K562 (cell line): ENCODE results near the gene GAS1. TPM values are rescaled to one million over a fixed set of nuclear protein-coding genes. Genes with fewer than 3 reads are reported as not detected.

Experiments used
- ATAC-seq: fragments of 200-7000 bp; cut with Tn5 transposase; 3 replicates; pipeline ENCODE4 v1.9.1; 2020; ENCODE audit warnings: moderate library complexity
- Bru-seq: library from RNA; stranded (reverse); fragments of 400-500 nt; gene quantifications from one replicate; lab custom pipeline; 2021; lab: Mats Ljungman, UMichigan
- BruChase-seq, 2 experiments: library from RNA; stranded (reverse); fragments of 400-500 nt; gene quantifications; one replicate each; lab custom pipeline; 2021; lab: Mats Ljungman, UMichigan
- BruUV-seq: library from RNA; stranded (reverse); fragments of 400-500 nt; replicated peaks from 2 replicates; lab custom pipeline; 2021; lab: Mats Ljungman, UMichigan
- CTCF ChIA-PET: fragments of 300-600 bp; formaldehyde crosslinking; extraction: SDS; loops from one replicate; lab custom pipeline; 2021; ENCODE audit warnings: low intra/inter-chr PET ratio; lab: Yijun Ruan, JAX
- POLR2A ChIA-PET: fragments of 300-600, 350-650 bp; sonication (Branson Sonifier 250); formaldehyde crosslinking; extraction: SDS; loops from one replicate; lab custom pipeline; 2021; ENCODE audit warnings: antibody characterized with exemption, inconsistent platforms; lab: Yijun Ruan, JAX
- DNase-seq, 4 experiments: peaks; one replicate each; pipeline versions ENCODE4 v3.0.0 to v3.0.0-alpha.2; 2011 to 2018; ENCODE audit warnings: low spot score in 3 of 4, mixed read lengths in 3 of 4; ENCODE audit errors: extremely low read depth in 1 of 4
- FAIRE-seq: peaks from 2 replicates; lab custom pipeline; 2011; peaks lifted over from hg19 to GRCh38; lab: Jason Lieb, UNC
- H2AFZ ChIP-seq: 2 replicates; pipeline ENCODE4 v1.6.0; 2011; ENCODE audit warnings: low read depth, low read length, control low read depth, inconsistent platforms
- H3K27ac ChIP-seq: fragments of 200-600 bp; 3 replicates; pipeline ENCODE4 v1.8.0; 2011; ENCODE audit warnings: low read depth, mild to moderate bottlenecking, control low read depth, inconsistent platforms, low read length, moderate library complexity, mixed read lengths; ENCODE audit errors: extremely low read depth
- H3K27me3 ChIP-seq, 2 experiments: fragments of 300-600 bp in 1 of 2; 2 replicates in 1 of 2; 3 replicates in 1 of 2; pipeline versions ENCODE4 v1.6.0 to v1.8.0; 2011; ENCODE audit warnings: inconsistent platforms in 2 of 2, low read length in 2 of 2, mild to moderate bottlenecking in 1 of 2, mixed read lengths in 1 of 2, moderate library complexity in 1 of 2; ENCODE audit not compliant: control insufficient read depth in 2 of 2, insufficient read depth in 2 of 2
- H3K36me3 ChIP-seq: fragments of 300-600 bp; 3 replicates; pipeline ENCODE4 v1.8.0; 2011; ENCODE audit warnings: mild to moderate bottlenecking, low read length, inconsistent platforms; ENCODE audit not compliant: control insufficient read depth, insufficient read depth
- H3K4me1 ChIP-seq, 2 experiments: fragments of 200-600 bp in 1 of 2; replicated peaks in 1 of 2; 2 replicates in 1 of 2; 3 replicates in 1 of 2; pipeline versions ENCODE4 v1.5.1 to v1.8.0; 2011; ENCODE audit warnings: inconsistent platforms in 2 of 2, low read length in 2 of 2, mild to moderate bottlenecking in 1 of 2, mixed read lengths in 1 of 2, moderate library complexity in 1 of 2; ENCODE audit not compliant: control insufficient read depth in 2 of 2, insufficient read depth in 2 of 2
- H3K4me2 ChIP-seq: 2 replicates; pipeline ENCODE4 v1.6.1; 2011; ENCODE audit warnings: low read length, control low read depth, inconsistent platforms, mixed read lengths; ENCODE audit not compliant: insufficient read depth
- H3K4me3 ChIP-seq: fragments of 200-600 bp; sonication (generic), shearing (Covaris generic); 2 replicates; pipeline ENCODE4 v1.5.1; 2016; ENCODE audit warnings: control low read depth, inconsistent platforms
- H3K79me2 ChIP-seq: fragments of 200-600 bp; 3 replicates; pipeline ENCODE4 v1.8.0; 2011; ENCODE audit warnings: low read length, inconsistent platforms; ENCODE audit not compliant: control insufficient read depth, insufficient read depth
- H3K9ac ChIP-seq, 2 experiments: 2 replicates each; pipeline versions ENCODE4 v1.6.0 to v1.6.1; 2011; ENCODE audit warnings: low read depth in 2 of 2, low read length in 2 of 2, control low read depth in 1 of 2, inconsistent platforms in 1 of 2, mild to moderate bottlenecking in 1 of 2, mixed read lengths in 1 of 2; ENCODE audit not compliant: insufficient read depth in 1 of 2
- H3K9me1 ChIP-seq: one replicate; pipeline ENCODE4 v1.6.0; 2011; ENCODE audit warnings: inconsistent platforms, mild to moderate bottlenecking, low read length, moderate library complexity; ENCODE audit not compliant: control insufficient read depth, insufficient read depth
- H3K9me3 ChIP-seq: replicated peaks from 2 replicates; pipeline ENCODE4 v1.5.1; 2011; ENCODE audit warnings: low read depth, low read length, inconsistent platforms; ENCODE audit not compliant: control insufficient read depth, insufficient read depth
- H4K20me1 ChIP-seq: replicated peaks from 2 replicates; pipeline ENCODE4 v1.6.1; 2011; ENCODE audit warnings: low read length, inconsistent platforms, mixed read lengths; ENCODE audit not compliant: control insufficient read depth, insufficient read depth
- BRD9 ChIP-seq: fragments of 450-650 bp; IDR thresholded peaks from 2 replicates; pipeline ENCODE4 v1.6.1; 2018; ENCODE audit warnings: low read depth; ENCODE audit not compliant: partially characterized antibody
- FOXA3 ChIP-seq, 2 experiments: fragments of 450-650 bp in 1 of 2; sonication (generic) in 1 of 2; formaldehyde crosslinking; IDR thresholded peaks in 1 of 2; conservative IDR thresholded peaks in 1 of 2; 2 replicates each; pipeline versions ENCODE4 v1.4.0 to v1.8.0; 2020 to 2022; ENCODE audit warnings: mild to moderate bottlenecking in 2 of 2, missing genetic modification reagents in 1 of 2
- FOXK2 ChIP-seq, 2 experiments: fragments of 450-650 bp; IDR thresholded peaks in 1 of 2; conservative IDR thresholded peaks in 1 of 2; 2 replicates each; pipeline ENCODE4 v1.6.1; 2016; ENCODE audit warnings: low read depth in 2 of 2, mild to moderate bottlenecking in 1 of 2
- TEAD4 ChIP-seq, 2 experiments: sonication (generic) in 1 of 2; formaldehyde crosslinking in 1 of 2; IDR thresholded peaks; 2 replicates each; pipeline versions ENCODE4 v1.6.1 to v1.8.0; 2012 to 2022; ENCODE audit warnings: borderline replicate concordance in 1 of 2, inconsistent platforms in 1 of 2, low read length in 1 of 2, mild to moderate bottlenecking in 1 of 2, missing genetic modification reagents in 1 of 2
- ZNF445 ChIP-seq: fragments of 250-450 bp; sonication (Bioruptor Pico); IDR thresholded peaks from 2 replicates; pipeline ENCODE4 v1.4.0; 2020; ENCODE audit warnings: low read depth, mild to moderate bottlenecking, moderate library complexity
- WGBS: fragments of 100-300 bp; shearing (Covaris generic); methylation state at CpG from one replicate; pipeline ENCODE4 v1.1.6; 2016; ENCODE audit warnings: low coverage, mixed read lengths; ENCODE audit not compliant: insufficient coverage; ENCODE audit errors: missing lambda C conversion rate; 5-methylcytosine and 5-hydroxymethylcytosine counted together
- in situ Hi-C: fragments of 300-500 bp; cut with MboI; formaldehyde crosslinking; loops from 4 replicates; pipeline ENCODE4 v1.15.0; 2018; ENCODE audit warnings: inconsistent platforms, mixed read lengths
- intact Hi-C: fragments of 100-400 bp; cut with micrococcal nuclease; formaldehyde crosslinking; loops from 2 replicates; pipeline ENCODE4 v1.14.2; 2022
- long read RNA-seq, 3 experiments: library from polyadenylated mRNA in 2 of 3; library from RNA in 1 of 3; unstranded in 2 of 3; stranded (forward) in 1 of 3; transcript quantifications; one replicate each; pipeline ENCODE4 v2.0.0, GENCODE V29; 2019 to 2022
- polyA minus RNA-seq, 3 experiments: library from RNA; depleted of rRNA, polyadenylated mRNA; stranded (reverse); fragments of >200 nt; gene quantifications; 2 replicates each; pipeline ENCODE4 v1.2.3, GENCODE V29; 2011
- polyA plus RNA-seq, 8 experiments: library from polyadenylated mRNA; depleted of rRNA in 4 of 8; stranded (reverse) in 5 of 8; unstranded in 3 of 8; fragments of >200 nt; fragmentation: Nextera tagmentation in 2 of 8; fragmentation: Illumina TruSeq in 1 of 8; extraction: Ambion mirVana in 2 of 8; extraction: Trizol in 1 of 8; gene quantifications; 2 replicates each; pipeline versions ENCODE4 v1.2.1 to v1.2.3, GENCODE V29; 2011 to 2014; ENCODE audit warnings: inconsistent platforms in 1 of 8, missing spikeins in 1 of 8
- total RNA-seq, 7 experiments: library from RNA; depleted of rRNA in 6 of 7; stranded (reverse); fragments of >200 nt in 6 of 7; fragmentation: Illumina TruSeq in 2 of 7; extraction: Trizol in 2 of 7; gene quantifications; 2 replicates each; pipeline versions ENCODE4 v1.2.1 to v1.2.3, GENCODE V29; 2011 to 2021; ENCODE audit warnings: low replicate concordance in 1 of 7

GAS1 gene
- total RNA-seq (2011; cell fraction: chromatin; rRNA removed; ENCODE audit: low replicate concordance) = not detected in 2 replicates
- not detected in 2 replicates for total RNA-seq (2011; cell fraction: nucleolus; rRNA removed)
- total RNA-seq (2011; cell fraction: nucleoplasm; rRNA removed) = not detected in 2 replicates
- total RNA-seq (2014; rRNA removed) = 0.08 and 0.09 TPM in 2 replicates
- total RNA-seq (2014; rRNA removed; fragmentation: Illumina TruSeq; extraction: Trizol) = not detected in 2 replicates
- total RNA-seq (2015; rRNA removed; fragmentation: Illumina TruSeq; extraction: Trizol) = not detected in 2 replicates
- total RNA-seq (2021) = 0.07 TPM in 1 of 2 replicates, not detected in the other
- polyA plus RNA-seq (2011; rRNA removed) = not detected in 2 replicates
- polyA plus RNA-seq (2011; cell fraction: cytosol; rRNA removed) = 0.01 and 0.04 TPM in 2 replicates
- 0.06 TPM in 1 of 2 replicates, not detected in the other for polyA plus RNA-seq (2011; cell fraction: nucleus; rRNA removed)
- 0.03 TPM in 2 replicates for polyA plus RNA-seq (2012)
- polyA plus RNA-seq (2014; fragmentation: Illumina TruSeq; extraction: Trizol) = not detected in 2 replicates
- not detected for polyA plus RNA-seq (2014; fragmentation: Nextera tagmentation; extraction: Ambion mirVana)
- polyA plus RNA-seq (2014; rRNA removed) = not detected in 2 replicates
- polyA minus RNA-seq (2011; rRNA and poly(A)+ RNA removed) = not detected in 2 replicates
- 0.57 and 0.64 TPM in 2 replicates for polyA minus RNA-seq (2011; cell fraction: cytosol; rRNA and poly(A)+ RNA removed)
- 0.11 and 0.13 TPM in 2 replicates for polyA minus RNA-seq (2011; cell fraction: nucleus; rRNA and poly(A)+ RNA removed)
- Bru-seq, nascent RNA = not detected
- not detected for BruChase-seq, experiment 1, labeled RNA remaining after a 2-hour chase
- not detected for BruChase-seq, experiment 2, labeled RNA remaining after a 6-hour chase
- long read RNA-seq, experiment 1 = 0 reads
- long read RNA-seq, experiment 2 = 0 reads
- long read RNA-seq, experiment 3 = 0 reads

GRCh38 chr9:86947146-86948073, at the start of gene GAS1:
Gene GAS1, minus strand, starts transcription at chr9:86947506. Its CDS starts 727 bp downstream, at chr9:86946779.
- H3K27me3 ChIP-seq = no peaks in the 10 kb centered on the region
- H3K4me1 ChIP-seq = peaks cover 0 to 9% of the 10 kb centered on the region in 2 experiments; a peak in 2 of 5 replicates
- H3K4me3 ChIP-seq = peak within 1 kb of the TSS; percentile 29
- no peaks in the 10 kb centered on the region for H3K79me2 ChIP-seq
- ATAC-seq (peak; percentile 93), FAIRE-seq (no peak)
- intact Hi-C loops = no loop called here
- no peaks in the 10 kb centered on the region for H3K9me3 ChIP-seq
- CTCF ChIA-PET = no interaction called here
- no peaks in the 10 kb centered on the region for H3K9me1 ChIP-seq
- H3K4me2 ChIP-seq = peak within 1 kb of the TSS; percentile 37; the same call in 1 of the 2 replicates
- 0 out of 2 replicates have a peak within 1 kb of the TSS, but pooled peaks have one; percentile 24 for H2AFZ ChIP-seq
- no peaks in the 10 kb centered on the region for H4K20me1 ChIP-seq
- no peak for TF ChIP-seq BRD9
- TF ChIP-seq FOXK2 (conservative IDR thresholded peaks at IDR 0.05 in 1 of 2, IDR thresholded peaks at IDR 0.05 in 1 of 2; ENCODE audit: low read depth in 2 of 2) = no peak
- no peak for TF ChIP-seq TEAD4 (IDR thresholded peaks at IDR 0.05; ENCODE audit: low read length)
- no peak for TF ChIP-seq TEAD4 (CRISPR knock-in tag; IDR thresholded peaks at IDR 0.05; ENCODE audit: borderline replicate concordance)
- TF ChIP-seq ZNF445 (CRISPR knock-in tag) = no peak
- no peak for TF ChIP-seq FOXA3 (CRISPR knock-in tag; conservative IDR thresholded peaks at IDR 0.05 in 1 of 2, IDR thresholded peaks at IDR 0.05 in 1 of 2)
- TF ChIP-seq, all 486 proteins: peak for 0
- no peaks in the 10 kb centered on the region for H3K36me3 ChIP-seq
- POLR2A ChIA-PET = no interaction called here
- WGBS = 7% methylated on average over 18 of the region's 89 CpGs
- DNase-seq = peak; percentile 16 to 44 (median 30)
- no peak within 1 kb of the TSS for H3K27ac ChIP-seq
- BruUV-seq = no TSS peak
- H3K9ac ChIP-seq = no peak within 1 kb of the TSS
- in situ Hi-C loops = no loop called here
